Gastrocnemius medialis (tissue), 4 donors: ENCODE measurements around the gene LDLRAD1. TPM values are rescaled to one million over a fixed set of nuclear protein-coding genes. Genes with fewer than 3 reads are reported as not detected.

ENCODE experiments used
- ATAC-seq, 2 donors: fragments of 150-250 bp; one replicate each; pipeline ENCODE4 v1.9.1; 2016
- DNase-seq, 2 donors: peaks; one replicate each; pipeline ENCODE4 v3.0.0-alpha.2; 2019
- H3K27ac ChIP-seq, 4 donors: fragments of 200-600 bp; sonication (generic); 1 replicate in 1 of 4; 2 replicates in 3 of 4; pipeline ENCODE4 v1.5.1; 2016 to 2018; ENCODE audit warnings: mild to moderate bottlenecking in 2 of 4, moderate library complexity in 1 of 4
- H3K27me3 ChIP-seq, 3 donors: fragments of 200-600 bp; sonication (generic) in 2 of 3; 1 replicate in 1 of 3; 2 replicates in 2 of 3; pipeline versions ENCODE4 v1.5.1 to v1.6.0; 2016 to 2019; ENCODE audit warnings: mild to moderate bottlenecking in 1 of 3, moderate library complexity in 1 of 3
- H3K36me3 ChIP-seq, 2 donors: fragments of 200-600 bp; sonication (generic) in 1 of 2; one replicate each; pipeline ENCODE4 v1.5.1; 2017 to 2018
- H3K4me1 ChIP-seq, 2 donors: fragments of 200-600 bp; sonication (generic) in 1 of 2; one replicate each; pipeline ENCODE4 v1.5.1; 2016 to 2017; ENCODE audit warnings: mild to moderate bottlenecking in 2 of 2
- H3K4me3 ChIP-seq, 4 donors: fragments of 200-600 bp; sonication (generic) in 3 of 4; 1 replicate in 1 of 4; 2 replicates in 3 of 4; pipeline ENCODE4 v1.5.1; 2016 to 2019; ENCODE audit warnings: mild to moderate bottlenecking in 2 of 4
- H3K9me3 ChIP-seq, 3 donors: fragments of 200-600 bp; sonication (generic) in 2 of 3; 1 replicate in 1 of 3; 2 replicates in 2 of 3; pipeline ENCODE4 v1.5.1; 2016 to 2019
- CTCF ChIP-seq, 5 experiments: fragments of 450-650 bp in 3 of 5; fragments of 200-600 bp in 2 of 5; sonication (generic) in 2 of 5; IDR thresholded peaks in 4 of 5; conservative IDR thresholded peaks in 1 of 5; 1 replicate in 4 of 5; 2 replicates in 1 of 5; pipeline ENCODE4 v1.5.1; 2016 to 2019; ENCODE audit warnings: antibody characterized with exemption in 5 of 5, mild to moderate bottlenecking in 3 of 5, moderate library complexity in 3 of 5
- POLR2A ChIP-seq, 2 donors: fragments of 450-650 bp; IDR thresholded peaks; one replicate each; pipeline ENCODE4 v1.6.1; 2017; ENCODE audit warnings: antibody characterized with exemption in 2 of 2, mild to moderate bottlenecking in 2 of 2, moderate library complexity in 2 of 2
- in situ Hi-C, 4 donors: fragments of 200-750 bp; cut with MboI; loops; one replicate each; pipeline versions ENCODE4 v1.15.0 to v1.8.0; 2017; ENCODE audit warnings: low sequenced_read_pairs in 4 of 4
- intact Hi-C: fragments of 100-400 bp; cut with DNase I; formaldehyde crosslinking; loops from one replicate; pipeline ENCODE4 v1.15.1; 2023; ENCODE audit warnings: low total_unique reads
- total RNA-seq, 4 donors: library from RNA; depleted of rRNA; stranded (reverse); fragments of >200 nt; gene quantifications; one replicate each; pipeline versions ENCODE4 v1.1.0 to v1.2.3, GENCODE V29; 2016

The LDLRAD1 gene
- total RNA-seq, 4 donors from 2014 or later = not detected

DNA sequence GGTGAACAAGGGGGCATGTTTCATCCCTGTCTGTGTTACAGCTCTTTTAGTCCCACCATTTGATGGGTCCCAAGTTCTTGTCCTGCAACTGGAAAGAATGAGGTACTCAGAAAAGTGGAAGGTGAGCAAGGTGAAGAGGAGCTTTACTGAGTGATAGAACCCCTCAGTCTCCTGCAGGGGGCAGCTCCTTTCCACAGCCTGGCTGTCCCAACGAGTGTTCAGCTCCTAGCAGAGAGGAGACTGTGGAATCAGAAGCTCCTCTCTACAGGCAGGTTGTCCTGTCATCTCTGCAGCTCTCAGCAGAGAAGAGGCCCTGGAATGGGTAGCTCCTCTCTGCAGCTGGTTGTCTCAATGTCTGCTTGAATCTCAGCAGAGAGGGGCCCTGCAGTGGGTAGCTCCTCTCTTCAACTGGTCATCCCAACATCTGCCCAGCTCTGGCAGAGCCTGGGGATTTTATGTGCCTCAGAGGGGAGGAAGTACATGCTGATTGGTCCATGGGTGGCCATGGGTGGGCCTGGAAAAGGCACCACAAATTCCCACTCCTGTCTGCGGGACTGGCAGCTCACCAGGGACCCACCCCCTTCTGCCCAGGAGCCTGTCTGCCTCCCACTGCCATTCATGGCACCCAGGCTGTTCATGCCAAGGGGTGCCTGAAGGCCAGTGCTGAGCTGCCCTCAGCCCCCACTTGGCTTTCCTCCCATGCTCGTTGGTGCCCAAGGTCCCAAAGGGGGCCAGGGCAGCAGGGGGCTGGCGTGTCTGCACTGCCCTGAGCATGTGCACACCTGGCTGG lies 25.7 kb downstream of the LDLRAD1 start:
- intact Hi-C loops = no loop called here
- H3K4me3 ChIP-seq = no peak overlapping the region
- no peak overlapping the region for H3K27ac ChIP-seq
- in situ Hi-C loops = no loop called here
- no peaks in the 10 kb centered on the region for H3K9me3 ChIP-seq
- TF ChIP-seq POLR2A (IDR thresholded peaks at IDR 0.05) (no peak), CTCF (IDR thresholded peaks at IDR 0.05 in 4 of 5, conservative IDR thresholded peaks at IDR 0.05 in 1 of 5) (no peak)
- ATAC-seq = no peak
- H3K4me1 ChIP-seq = no peaks in the 10 kb centered on the region
- H3K27me3 ChIP-seq = no peaks in the 10 kb centered on the region
- DNase-seq = no peak
- no peaks in the 10 kb centered on the region for H3K36me3 ChIP-seq

DNA sequence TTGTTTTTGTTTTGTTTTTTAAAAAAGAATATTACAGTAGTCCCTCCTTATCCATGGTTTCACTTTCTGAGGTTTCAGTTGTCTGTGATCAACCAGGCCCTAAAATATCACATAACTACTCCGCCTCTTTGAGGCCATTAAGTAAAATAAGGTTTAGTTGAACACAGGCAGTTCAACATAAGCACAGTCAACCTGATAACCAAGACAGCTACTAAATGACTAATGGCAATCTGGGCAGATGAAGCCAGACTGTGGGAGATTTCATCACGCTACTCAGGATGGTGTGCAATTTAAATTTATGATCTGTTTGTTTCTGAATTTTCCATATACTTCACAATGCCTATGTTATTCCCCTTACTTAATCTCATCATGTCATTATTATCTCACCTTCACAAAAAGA lies 30.1 kb downstream of the LDLRAD1 start:
- no peak for ATAC-seq
- no peak for DNase-seq
- Histone ChIP-seq H3K4me3 (no peak overlapping the region), H3K9me3 (no peaks in the 10 kb centered on the region), H3K27me3 (no peaks in the 10 kb centered on the region), H3K36me3 (no peaks in the 10 kb centered on the region), H3K27ac (no peak overlapping the region), H3K4me1 (no peaks in the 10 kb centered on the region)
- in situ Hi-C loops = no loop called here
- intact Hi-C loops = no loop called here
- TF ChIP-seq POLR2A (IDR thresholded peaks at IDR 0.05) (no peak), CTCF (IDR thresholded peaks at IDR 0.05 in 4 of 5, conservative IDR thresholded peaks at IDR 0.05 in 1 of 5) (no peak)

GRCh38 chr1:53986458-53986857 lies 31.5 kb downstream of the LDLRAD1 start:
- in situ Hi-C loops (no loop called here), intact Hi-C loops (no loop called here)
- Histone ChIP-seq H3K4me1 (no peaks in the 10 kb centered on the region), H3K9me3 (no peaks in the 10 kb centered on the region), H3K4me3 (no peak overlapping the region), H3K27ac (no peak overlapping the region), H3K27me3 (no peaks in the 10 kb centered on the region), H3K36me3 (no peaks in the 10 kb centered on the region)
- ATAC-seq (no peak), DNase-seq (no peak)
- TF ChIP-seq POLR2A (IDR thresholded peaks at IDR 0.05) (no peak), CTCF (IDR thresholded peaks at IDR 0.05 in 4 of 5, conservative IDR thresholded peaks at IDR 0.05 in 1 of 5) (no peak)

- ATAC-seq (no peak), DNase-seq (no peak)
- no peak overlapping the region for H3K27ac ChIP-seq
- H3K4me3 ChIP-seq = no peak overlapping the region
- no peaks in the 10 kb centered on the region for H3K9me3 ChIP-seq
- H3K4me1 ChIP-seq = no peaks in the 10 kb centered on the region
- no peaks in the 10 kb centered on the region for H3K36me3 ChIP-seq
- intact Hi-C loops (no loop called here), in situ Hi-C loops (no loop called here)
- no peaks in the 10 kb centered on the region for H3K27me3 ChIP-seq
- TF ChIP-seq CTCF (IDR thresholded peaks at IDR 0.05 in 4 of 5, conservative IDR thresholded peaks at IDR 0.05 in 1 of 5) = no peak
- no peak for TF ChIP-seq POLR2A (IDR thresholded peaks at IDR 0.05)
Observed at GRCh38 chr1:53984726-53985125, 33.3 kb downstream of the LDLRAD1 start.

DNA sequence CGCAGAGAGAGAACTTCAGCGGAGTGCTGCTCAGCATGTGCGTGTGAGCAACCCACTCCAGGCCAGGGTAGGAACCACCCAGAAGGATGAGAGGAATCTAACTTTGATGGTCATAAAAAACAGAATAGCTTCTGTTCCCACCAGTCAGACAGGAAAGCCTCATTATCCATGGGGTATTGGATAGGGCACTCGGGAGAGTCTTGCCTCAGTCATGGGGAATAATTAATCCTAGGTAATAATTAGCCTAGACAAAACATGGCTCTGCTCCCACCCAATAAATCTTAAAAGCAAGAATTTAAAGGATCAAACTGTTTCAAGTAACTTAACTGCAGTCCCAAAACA lies 35.3 kb downstream of the LDLRAD1 start:
- no peak overlapping the region for H3K27ac ChIP-seq
- H3K36me3 ChIP-seq = no peaks in the 10 kb centered on the region
- peak overlapping the region; percentile 32 to 44 (median 38) for H3K4me3 ChIP-seq
- ATAC-seq (no peak), DNase-seq (no peak)
- no peaks in the 10 kb centered on the region for H3K9me3 ChIP-seq
- in situ Hi-C loops (no loop called here), intact Hi-C loops (no loop called here)
- H3K27me3 ChIP-seq = no peaks in the 10 kb centered on the region
- TF ChIP-seq POLR2A (IDR thresholded peaks at IDR 0.05) (no peak), CTCF (IDR thresholded peaks at IDR 0.05 in 4 of 5, conservative IDR thresholded peaks at IDR 0.05 in 1 of 5) (no peak)
- H3K4me1 ChIP-seq = no peaks in the 10 kb centered on the region
